NCI-H1092 (cell line): ENCODE measurements around the gene GLG1.

Experiments
- DNase-seq: peaks from one replicate; lab custom pipeline; 2025; lab: John Stamatoyannopoulos, UW

GLG1 gene

DNA sequence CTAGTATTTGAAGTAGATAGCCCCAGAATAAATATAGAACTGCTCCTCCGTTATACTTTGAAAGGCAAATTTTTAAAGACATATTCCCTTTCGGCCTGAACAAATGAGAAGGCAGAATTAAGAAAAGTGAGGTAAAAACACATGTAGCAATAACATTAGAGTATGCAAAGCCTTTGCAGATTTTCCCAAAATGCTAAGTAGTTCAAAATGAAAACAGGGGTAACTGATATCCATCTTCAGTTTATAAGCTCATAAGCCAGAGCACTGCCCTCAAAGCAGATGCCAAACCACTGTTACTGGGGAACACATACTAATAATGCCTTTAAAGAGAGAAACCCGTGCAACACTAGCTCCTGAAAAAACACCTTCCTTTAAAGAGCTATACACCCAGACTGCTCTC lies 134.4 kb downstream of the GLG1 start:
- no peak for DNase-seq

DNA sequence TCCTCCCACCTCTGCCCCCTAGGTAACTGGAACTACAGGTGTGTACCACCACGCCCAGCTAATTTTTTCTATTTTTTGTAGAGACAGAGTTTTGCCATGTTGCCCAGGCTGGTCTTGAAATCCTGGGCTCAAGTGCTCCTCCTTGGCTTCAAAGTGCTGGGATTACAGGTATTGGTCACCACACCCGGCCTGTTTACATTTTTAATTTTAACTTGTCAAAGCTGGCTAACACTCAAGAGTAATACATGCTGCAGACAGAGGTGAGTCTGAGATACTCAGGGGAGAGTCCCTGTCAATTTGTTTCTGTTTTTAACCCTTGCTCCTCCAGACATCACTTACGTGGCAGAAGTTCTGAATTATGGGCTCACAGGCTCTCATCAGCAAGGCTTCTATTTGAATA lies 134.9 kb downstream of the GLG1 start:
- DNase-seq: no peak

GRCh38 chr16:74469946-74470478 lies 136.9 kb downstream of the GLG1 start:
- DNase-seq: no peak

DNA sequence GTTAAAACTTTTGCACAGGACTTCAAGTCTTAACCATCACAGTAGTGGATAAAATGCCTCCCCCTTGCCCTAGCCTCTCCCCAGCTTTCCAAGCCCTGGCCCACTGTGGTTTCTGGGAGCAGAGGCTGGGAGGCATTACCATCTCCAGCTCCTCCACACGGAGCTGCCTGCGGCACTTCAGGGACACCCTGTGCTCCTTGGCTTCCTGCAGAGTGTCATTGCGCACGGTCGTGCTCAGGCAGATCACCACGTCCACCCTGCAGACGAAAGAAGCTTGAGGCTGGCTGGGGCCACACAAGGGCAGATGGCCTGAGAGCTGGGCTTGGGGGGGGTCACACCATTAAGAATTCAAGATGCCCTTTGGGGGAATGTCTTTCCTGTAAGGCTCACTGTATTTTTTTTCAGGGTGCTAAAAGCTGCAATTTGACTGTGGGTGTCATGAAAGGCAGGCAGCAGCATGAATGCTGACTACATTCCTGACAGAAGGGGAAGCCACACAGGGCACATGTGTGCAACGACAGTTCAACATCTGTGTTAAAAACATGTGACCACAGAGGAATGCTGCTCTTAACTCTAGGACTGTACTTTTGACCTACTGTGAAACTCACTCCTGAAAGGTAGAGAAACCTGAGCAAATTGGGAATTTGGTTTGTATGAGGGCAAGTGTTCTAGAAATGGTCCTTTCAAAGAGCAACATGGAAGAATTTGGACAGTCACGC lies 137.9 kb downstream of the GLG1 start:
- no peak for DNase-seq

- DNase-seq: no peak
Measured at GRCh38 chr16:74466872-74467271, 140.0 kb downstream of the GLG1 start.

- no peak for DNase-seq
Measured at GRCh38 chr16:74465851-74466685, 140.8 kb downstream of the GLG1 start.

DNA sequence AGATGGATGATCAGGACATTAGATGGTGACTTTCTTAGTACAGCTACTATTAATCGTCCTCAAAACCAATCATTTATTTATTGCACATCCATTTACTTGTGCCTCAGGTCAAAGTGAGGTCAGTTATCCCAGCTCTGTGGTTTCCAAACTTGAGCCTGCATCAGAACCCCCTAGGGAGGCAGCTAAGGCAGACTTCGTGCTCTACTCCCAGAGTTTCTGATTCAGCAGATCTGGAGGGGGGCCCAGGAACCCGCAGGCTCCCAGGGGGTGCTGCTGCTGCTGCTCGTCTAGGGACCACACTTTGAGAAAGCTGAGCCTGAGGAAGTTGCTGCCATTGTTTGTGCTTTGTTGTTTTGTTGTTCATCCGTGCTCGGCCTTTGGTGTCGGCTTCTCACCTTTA lies 141.6 kb downstream of the GLG1 start:
- no peak for DNase-seq

- DNase-seq: no peak
Measured at GRCh38 chr16:74463888-74464287, 143.0 kb downstream of the GLG1 start.

DNA sequence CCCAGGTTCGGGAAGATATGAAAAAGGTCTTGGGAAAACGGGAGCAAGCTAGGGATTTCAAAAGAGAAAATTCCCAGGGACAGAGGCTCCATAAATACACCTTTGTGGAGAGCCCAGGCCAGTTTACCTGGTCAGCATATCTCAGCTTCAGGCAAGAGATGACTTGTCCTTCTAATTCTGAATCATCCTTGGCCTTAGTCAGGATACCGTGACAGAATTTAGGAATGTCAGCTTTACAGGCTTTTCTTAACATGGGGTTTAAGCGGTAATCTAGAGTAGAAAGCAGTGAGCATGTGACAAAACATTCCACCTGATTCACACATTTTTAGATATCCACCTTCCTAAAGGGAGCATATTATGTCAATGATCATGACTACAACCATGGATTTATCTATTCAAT lies 144.6 kb downstream of the GLG1 start:
- no peak for DNase-seq

DNA sequence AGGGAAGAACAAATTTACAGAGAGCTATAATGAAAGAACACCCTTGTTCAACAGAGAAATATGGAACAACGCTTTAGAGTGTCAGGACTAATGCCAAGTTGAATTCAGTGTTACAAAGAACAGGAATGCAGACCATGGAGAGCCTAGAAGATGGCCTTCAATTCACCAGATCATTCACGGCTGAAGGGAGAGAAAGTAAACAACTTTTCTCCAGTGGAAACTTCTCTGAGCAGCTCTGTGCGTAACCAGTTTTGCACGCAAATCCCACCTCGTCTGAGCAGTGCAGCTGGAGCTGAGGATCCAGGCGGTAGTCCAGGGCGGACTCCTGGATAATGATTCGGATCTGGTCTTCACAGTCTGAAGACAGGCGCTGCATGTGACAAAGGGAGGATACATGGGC lies 145.1 kb downstream of the GLG1 start:
- DNase-seq: no peak

- DNase-seq: no peak
Measured at GRCh38 chr16:74460542-74460941, 146.4 kb downstream of the GLG1 start.

DNA sequence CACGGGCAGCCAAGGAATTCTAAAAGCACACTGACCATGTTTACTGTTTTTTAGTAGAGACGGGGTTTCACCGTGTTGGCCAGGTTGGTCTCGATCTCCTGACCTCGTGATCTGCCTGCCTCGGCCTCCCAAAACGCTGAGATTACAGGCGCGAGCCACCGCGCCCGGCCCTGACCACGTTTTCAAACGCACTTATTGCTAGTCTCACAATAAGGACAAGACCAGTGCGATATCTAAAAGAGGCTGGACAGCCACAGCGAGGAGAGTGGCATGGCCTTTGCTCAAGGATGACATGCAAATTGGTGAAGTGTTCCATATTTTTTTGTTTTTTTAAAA lies 150.7 kb downstream of the GLG1 start:
- DNase-seq: no peak

DNA sequence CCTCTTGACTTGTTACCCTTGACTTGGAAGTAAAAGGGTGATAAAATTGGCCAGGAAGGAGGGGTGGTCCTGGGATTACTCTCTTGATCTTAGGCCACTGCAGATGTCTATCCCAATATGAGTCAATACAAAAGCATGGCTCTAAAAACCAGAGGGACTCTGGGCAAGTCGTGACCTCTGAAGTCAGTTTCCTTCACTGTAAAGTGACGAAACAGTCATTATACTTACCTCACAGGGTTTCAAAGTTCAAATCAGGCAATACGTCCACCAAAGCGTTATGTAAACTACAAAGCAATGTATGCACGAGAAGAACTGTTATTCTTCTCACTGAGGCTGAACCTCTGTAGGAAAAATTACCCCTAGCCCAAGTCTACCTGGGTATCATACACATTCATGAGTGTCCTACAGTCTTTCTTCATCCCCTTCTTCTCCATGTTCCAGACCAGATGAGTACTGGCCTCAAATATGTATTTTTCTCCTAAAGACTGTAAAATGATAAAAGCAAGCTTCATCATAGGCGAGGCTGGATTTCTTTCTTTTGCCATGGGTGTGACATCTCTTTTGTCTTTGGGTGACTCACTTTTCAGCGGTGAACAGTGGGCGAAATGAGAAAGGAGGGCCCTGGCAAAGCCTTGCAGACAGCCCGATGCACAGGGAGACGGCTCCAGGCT lies 151.2 kb downstream of the GLG1 start:
- DNase-seq: no peak

GRCh38 chr16:74455213-74455612 lies 151.7 kb downstream of the GLG1 start:
- DNase-seq: no peak

GRCh38 chr16:74451951-74452758 lies 154.8 kb downstream of the GLG1 start:
- DNase-seq: no peak

GRCh38 chr16:74450967-74451760 lies 155.8 kb downstream of the GLG1 start:
- no peak for DNase-seq

DNA sequence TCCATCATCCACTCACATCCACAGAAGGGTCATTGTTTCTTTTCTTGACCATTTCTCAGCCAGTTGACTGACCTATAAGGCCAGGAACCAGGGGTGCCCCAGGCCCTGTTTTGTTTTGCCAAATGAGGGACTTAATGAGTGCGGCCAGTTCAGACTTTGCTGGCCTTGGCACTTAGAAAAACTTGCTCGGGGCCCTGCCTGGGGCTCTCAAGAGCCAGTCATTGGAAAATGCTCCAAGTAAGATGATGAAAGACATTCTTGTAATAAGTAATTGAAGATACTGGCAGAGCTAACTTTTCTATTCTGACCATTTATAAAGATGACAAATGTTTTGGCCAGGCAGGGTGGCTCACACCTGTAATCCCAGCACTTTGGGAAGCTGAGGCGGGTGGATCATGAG lies 156.7 kb downstream of the GLG1 start:
- DNase-seq: no peak

DNA sequence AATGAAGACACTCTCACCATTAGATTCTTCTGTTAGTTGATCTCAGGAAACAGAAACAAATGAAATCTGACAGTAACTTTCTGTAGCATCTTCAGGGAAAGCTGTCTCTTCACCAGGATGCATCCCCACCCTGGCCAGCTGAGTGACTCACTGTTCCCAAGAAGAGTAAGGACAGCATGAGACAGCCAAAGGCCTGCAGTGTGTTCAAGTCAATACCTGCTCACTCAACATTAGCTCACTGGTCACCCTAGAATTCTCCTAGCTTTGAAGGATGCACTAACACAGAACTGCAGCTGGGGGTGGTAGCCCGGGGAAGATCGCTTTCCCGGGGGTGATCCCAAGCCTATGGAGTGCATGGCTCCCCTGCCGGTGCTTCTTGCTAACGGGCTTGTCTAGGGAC lies 157.4 kb downstream of the GLG1 start:
- no peak for DNase-seq

GRCh38 chr16:74448990-74449389 lies 157.9 kb downstream of the GLG1 start:
- DNase-seq: no peak

- no peak for DNase-seq
Measured at GRCh38 chr16:74447578-74447977, 159.3 kb downstream of the GLG1 start.

- DNase-seq: no peak
Measured at GRCh38 chr16:74446866-74447265, 160.0 kb downstream of the GLG1 start.
